NOMO-1 treated with dmso at 0.1 percent for 144 hours (cell line): Measurements from ENCODE around the gene SYNPR.
A peak's percentile ranks its signal among the peaks of the same experiment; 100 is the strongest.

ENCODE experiments used
- DNase-seq: peaks from one replicate; lab custom pipeline; 2025; ENCODE audit not compliant: unreplicated experiment; lab: John Stamatoyannopoulos, UW

SYNPR gene

GRCh38 chr3:63462732-63463131, 184.6 kb downstream of the SYNPR start:
- DNase-seq = no peak

- DNase-seq = no peak
These were observed 189.3 kb downstream of the SYNPR start for GRCh38 chr3:63467392-63467791.

- no peak for DNase-seq
These were observed 192.6 kb downstream of the SYNPR start for GRCh38 chr3:63470745-63471144.

GRCh38 chr3:63471781-63472180, 193.7 kb downstream of the SYNPR start:
- no peak for DNase-seq

- no peak for DNase-seq
These were observed 195.6 kb downstream of the SYNPR start for GRCh38 chr3:63473641-63474166.

GRCh38 chr3:63474828-63475518, 196.9 kb downstream of the SYNPR start:
- no peak for DNase-seq

GRCh38 chr3:63477494-63478129, 199.5 kb downstream of the SYNPR start:
- DNase-seq = no peak

- no peak for DNase-seq
These were observed 201.0 kb downstream of the SYNPR start for GRCh38 chr3:63478990-63479660.

GRCh38 chr3:63479661-63480035, 201.5 kb downstream of the SYNPR start:
- DNase-seq = no peak

GRCh38 chr3:63481627-63482026, 203.5 kb downstream of the SYNPR start:
- no peak for DNase-seq

- no peak for DNase-seq
These were observed 204.2 kb downstream of the SYNPR start for GRCh38 chr3:63482341-63482740.

- peak; percentile 36 for DNase-seq
These were observed 214.4 kb downstream of the SYNPR start for GRCh38 chr3:63492464-63492863.

GRCh38 chr3:63493101-63493500, 215.0 kb downstream of the SYNPR start:
- DNase-seq = no peak

- no peak for DNase-seq
These were observed 216.5 kb downstream of the SYNPR start for GRCh38 chr3:63494646-63495045.

- no peak for DNase-seq
These were observed 219.5 kb downstream of the SYNPR start for GRCh38 chr3:63497641-63498040.

- DNase-seq = no peak
These were observed 222.1 kb downstream of the SYNPR start for GRCh38 chr3:63500196-63500595.

GRCh38 chr3:63508305-63508704, 230.2 kb downstream of the SYNPR start:
- no peak for DNase-seq

- DNase-seq = no peak
These were observed 230.7 kb downstream of the SYNPR start for GRCh38 chr3:63508771-63509170.

- no peak for DNase-seq
These were observed 235.7 kb downstream of the SYNPR start for GRCh38 chr3:63513791-63514190.

GRCh38 chr3:63514678-63515077, 236.6 kb downstream of the SYNPR start:
- no peak for DNase-seq

- DNase-seq = no peak
These were observed 241.3 kb downstream of the SYNPR start for GRCh38 chr3:63519426-63519825.

- DNase-seq = no peak
These were observed 243.5 kb downstream of the SYNPR start for GRCh38 chr3:63521657-63522056.
